ENCODE results near the gene PLEKHH1. TPM values are rescaled to one million over a fixed set of nuclear protein-coding genes. Genes with fewer than 3 reads are reported as not detected.

Gene PLEKHH1
- total RNA-seq, 2 donors from 2014 or later = 32.7 to 54.7 TPM

DNA sequence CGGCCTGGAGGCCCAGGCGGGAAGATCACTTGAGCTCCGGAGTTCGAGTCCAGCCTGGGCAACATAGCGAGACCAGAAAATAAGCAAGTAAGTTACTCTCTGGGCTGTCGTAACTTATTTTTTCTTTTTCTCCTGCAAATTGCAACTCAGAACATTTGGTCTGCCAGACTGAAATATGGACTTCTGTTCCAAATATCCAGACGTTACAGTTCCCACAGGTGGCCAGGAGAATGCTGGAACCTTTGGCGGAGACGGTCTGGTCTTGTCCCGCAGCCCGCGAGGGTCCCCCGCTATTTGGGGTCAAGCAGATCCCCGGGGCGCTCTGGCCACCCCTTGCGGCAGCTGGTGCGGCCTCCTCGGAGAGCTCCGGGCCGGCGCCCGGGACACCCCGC, 488 bp upstream of the PLEKHH1 start:
- Histone ChIP-seq H3K9me3 (no peaks in the 10 kb centered on the region), H3K4me3 (peak overlapping the region; percentile 26 to 42), H3K27me3 (no peaks in the 10 kb centered on the region), H3K4me1 (peaks cover 23% of the 10 kb centered on the region), H3K36me3 (replicated peaks in 1 of 2; ENCODE audit: insufficient read depth in 1 of 2, low read depth in 2 of 2) (no peaks in the 10 kb centered on the region), H3K27ac (peak overlapping the region; percentile 91 to 98 (median 94))
- ATAC-seq (peak; percentile 38), DNase-seq (peak in 1 of 4 donors; percentile 23)
- intact Hi-C loops (cut with DNase I) = loop anchor here (5.0 kb wide), 1 partner anchor 40 kb away; no protein-coding TSS in a partner anchor
- 12 to 19% methylated on average over 11 to 23 of the region's 23 CpGs for whole genome bisulfite sequencing, 2 donors
- TF ChIP-seq CTCF (IDR thresholded peaks at IDR 0.05) (peak in 1 of 7 experiments; percentile 13), POLR2A (IDR thresholded peaks at IDR 0.05) (peak in 1 of 3 donors; percentile 93)

DNA sequence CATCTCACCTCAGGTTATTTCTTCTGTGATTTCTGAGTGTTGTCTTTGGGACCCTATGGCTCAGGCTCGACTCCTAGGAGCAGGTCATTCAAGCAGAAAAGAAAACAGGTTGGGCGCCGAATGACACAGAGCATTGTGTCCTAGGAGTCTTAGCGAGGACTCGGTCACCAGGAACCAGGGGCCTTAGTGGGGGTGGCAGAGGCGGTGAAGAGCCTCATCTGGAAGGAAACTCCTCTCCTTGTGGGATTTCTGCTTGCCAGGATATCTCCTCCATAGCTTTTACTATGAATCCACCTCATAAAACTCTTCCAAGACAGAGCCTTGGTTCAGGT, 630 bp downstream of the PLEKHH1 start:
- ATAC-seq = peak; percentile 30
- no peaks in the 10 kb centered on the region for H3K27me3 ChIP-seq
- no peaks in the 10 kb centered on the region for H3K9me3 ChIP-seq
- DNase-seq = peak in 2 of 4 donors; percentile 46 to 51
- intact Hi-C loops (cut with DNase I) = loop anchor here (5.0 kb wide), 1 partner anchor 39 kb away; no protein-coding TSS in a partner anchor
- peak overlapping the region in 1 of 2 donors; percentile 26 for H3K4me3 ChIP-seq
- peak overlapping the region; percentile 91 to 98 (median 94) for H3K27ac ChIP-seq
- WGBS, 2 donors = 5 to 17% methylated on average over 6 of the region's 6 CpGs
- H3K4me1 ChIP-seq = peaks cover 29% of the 10 kb centered on the region
- TF ChIP-seq CTCF (IDR thresholded peaks at IDR 0.05) (no peak), POLR2A (IDR thresholded peaks at IDR 0.05) (no peak)
- H3K36me3 ChIP-seq (replicated peaks in 1 of 2; ENCODE audit: insufficient read depth in 1 of 2, low read depth in 2 of 2) = no peaks in the 10 kb centered on the region

GRCh38 chr14:67536087-67536486, 3.0 kb downstream of the PLEKHH1 start:
- ATAC-seq (no peak), DNase-seq (no peak)
- Histone ChIP-seq H3K27ac (no peak overlapping the region), H3K4me1 (peaks cover 29% of the 10 kb centered on the region), H3K36me3 (replicated peaks in 1 of 2; ENCODE audit: insufficient read depth in 1 of 2, low read depth in 2 of 2) (no peaks in the 10 kb centered on the region), H3K4me3 (no peak overlapping the region), H3K9me3 (no peaks in the 10 kb centered on the region), H3K27me3 (no peaks in the 10 kb centered on the region)
- 70 to 79% methylated on average over 4 of the region's 4 CpGs for WGBS, 2 donors
- TF ChIP-seq POLR2A (IDR thresholded peaks at IDR 0.05) (no peak), CTCF (IDR thresholded peaks at IDR 0.05) (no peak)
- intact Hi-C loops (cut with DNase I) = no loop called here

DNA sequence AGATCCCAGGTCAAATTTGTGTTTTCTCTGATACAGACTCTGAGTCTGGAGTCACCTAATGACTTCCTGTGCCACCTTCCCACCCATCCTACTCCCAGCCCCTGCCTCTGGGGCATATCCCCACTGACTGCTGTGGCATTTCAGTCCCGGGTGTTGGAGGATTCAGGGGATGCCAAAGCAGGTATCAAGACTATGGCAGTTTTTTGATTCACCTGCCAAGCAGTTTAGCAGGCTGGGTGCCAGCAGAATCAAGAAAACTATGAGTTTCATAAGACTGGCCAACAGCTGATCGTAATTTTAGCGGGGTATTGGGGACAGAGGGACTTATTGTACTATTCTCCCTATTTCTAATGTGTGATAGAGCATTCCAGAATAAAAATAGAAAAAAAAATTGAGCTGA, 4.6 kb downstream of the PLEKHH1 start:
- H3K36me3 ChIP-seq (replicated peaks in 1 of 2; ENCODE audit: insufficient read depth in 1 of 2, low read depth in 2 of 2) = no peaks in the 10 kb centered on the region
- H3K4me1 ChIP-seq = peaks cover 29% of the 10 kb centered on the region
- WGBS, 2 donors = 27 to 45% methylated on average over 3 of the region's 3 CpGs
- no peak overlapping the region for H3K27ac ChIP-seq
- intact Hi-C loops (cut with DNase I) = no loop called here
- no peak for TF ChIP-seq CTCF (IDR thresholded peaks at IDR 0.05)
- TF ChIP-seq POLR2A (IDR thresholded peaks at IDR 0.05) = no peak
- ATAC-seq (no peak), DNase-seq (peak in 2 of 4 donors; percentile 26 to 44)
- no peaks in the 10 kb centered on the region for H3K9me3 ChIP-seq
- H3K27me3 ChIP-seq = no peaks in the 10 kb centered on the region
- no peak overlapping the region for H3K4me3 ChIP-seq

DNA sequence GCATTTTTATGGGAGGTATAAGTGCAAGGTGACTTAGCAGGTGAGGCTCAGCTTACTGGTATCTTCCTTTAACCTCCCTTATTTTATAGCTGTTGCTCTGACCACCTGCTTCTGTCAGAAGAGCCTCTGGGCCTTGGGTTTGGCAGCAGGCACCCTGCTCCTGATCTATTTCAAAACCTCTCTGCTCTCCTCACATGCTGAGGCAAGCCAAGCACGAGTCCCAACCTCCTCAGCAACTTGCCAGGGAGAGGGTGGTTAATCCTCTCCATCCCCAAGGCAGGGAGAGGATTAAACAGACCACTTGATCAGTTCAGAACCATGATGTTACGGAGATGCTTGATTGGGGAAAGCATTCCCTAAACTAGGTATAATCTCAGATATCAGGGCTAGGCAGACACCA, 5.4 kb downstream of the PLEKHH1 start:
- H3K36me3 ChIP-seq (replicated peaks in 1 of 2; ENCODE audit: insufficient read depth in 1 of 2, low read depth in 2 of 2) = no peaks in the 10 kb centered on the region
- intact Hi-C loops (cut with DNase I) = no loop called here
- no peak overlapping the region for H3K27ac ChIP-seq
- ATAC-seq (no peak), DNase-seq (no peak)
- 87 to 100% methylated on average over 2 of the region's 2 CpGs for WGBS, 2 donors
- peaks cover 29% of the 10 kb centered on the region for H3K4me1 ChIP-seq
- no peaks in the 10 kb centered on the region for H3K27me3 ChIP-seq
- no peak overlapping the region for H3K4me3 ChIP-seq
- no peaks in the 10 kb centered on the region for H3K9me3 ChIP-seq
- TF ChIP-seq POLR2A (IDR thresholded peaks at IDR 0.05) (no peak), CTCF (IDR thresholded peaks at IDR 0.05) (no peak)
